NCI-H2081 treated with DMSO at 0.1 percent for 48 hours (cell line): Measurements from ENCODE around the gene POLG.

Experiments used
- DNase-seq: peaks from one replicate; lab custom pipeline; 2025; lab: John Stamatoyannopoulos, UW

The POLG gene

GRCh38 chr15:89326316-89326715 is 8.3 kb downstream of the POLG start:
- DNase-seq = no peak

GRCh38 chr15:89325039-89325803 is 9.4 kb downstream of the POLG start:
- no peak for DNase-seq

GRCh38 chr15:89323825-89324224 is 10.8 kb downstream of the POLG start:
- no peak for DNase-seq

- no peak for DNase-seq
Observed at GRCh38 chr15:89322822-89323221, 11.8 kb downstream of the POLG start.

- no peak for DNase-seq
Observed at GRCh38 chr15:89321521-89322410, 12.9 kb downstream of the POLG start.

- DNase-seq = no peak
Observed at GRCh38 chr15:89320200-89320599, 14.4 kb downstream of the POLG start.

GRCh38 chr15:89319678-89320077 is 14.9 kb downstream of the POLG start:
- DNase-seq = no peak

GRCh38 chr15:89317186-89317720 is 17.4 kb downstream of the POLG start:
- DNase-seq = no peak

GRCh38 chr15:89316504-89316903 is 18.1 kb downstream of the POLG start:
- DNase-seq = no peak

- DNase-seq = no peak
Observed at GRCh38 chr15:89315375-89315929, 19.2 kb downstream of the POLG start.

- DNase-seq = no peak
Observed at GRCh38 chr15:89309993-89310392, 24.6 kb downstream of the POLG start.

GRCh38 chr15:89308236-89308635 is 26.4 kb downstream of the POLG start:
- no peak for DNase-seq

- DNase-seq = no peak
Observed at GRCh38 chr15:89307791-89308190, 26.8 kb downstream of the POLG start.

- DNase-seq = no peak
Observed at GRCh38 chr15:89307046-89307587, 27.5 kb downstream of the POLG start.

- no peak for DNase-seq
Observed at GRCh38 chr15:89305395-89305794, 29.2 kb downstream of the POLG start.

GRCh38 chr15:89303986-89304385 is 30.6 kb downstream of the POLG start:
- no peak for DNase-seq

GRCh38 chr15:89301304-89302089 is 33.1 kb downstream of the POLG start:
- no peak for DNase-seq

- no peak for DNase-seq
Observed at GRCh38 chr15:89299896-89300295, 34.7 kb downstream of the POLG start.

GRCh38 chr15:89293012-89293411 is 41.6 kb downstream of the POLG start:
- DNase-seq = no peak

- no peak for DNase-seq
Observed at GRCh38 chr15:89291934-89292438, 42.6 kb downstream of the POLG start.

GRCh38 chr15:89283201-89283600 is 51.4 kb downstream of the POLG start:
- no peak for DNase-seq
